ENCODE measurements around the gene OPA3. TPM values are rescaled to one million over a fixed set of nuclear protein-coding genes. Genes with fewer than 3 reads are reported as not detected.

OPA3 gene
- total RNA-seq, 1 donor from 2014 or later = 12.5 TPM

GRCh38 chr19:45505151-45505995 lies 79.2 kb downstream of the OPA3 start:
- DNase-seq (ENCODE audit: low spot score) = no peak

- DNase-seq (ENCODE audit: low spot score) = no peak
Measured at GRCh38 chr19:45503909-45504308, 80.7 kb downstream of the OPA3 start.

GRCh38 chr19:45502111-45502510 lies 82.5 kb downstream of the OPA3 start:
- no peak for DNase-seq (ENCODE audit: low spot score)

GRCh38 chr19:45501730-45502014 lies 82.9 kb downstream of the OPA3 start:
- DNase-seq (ENCODE audit: low spot score) = no peak

GRCh38 chr19:45500918-45501729 lies 83.5 kb downstream of the OPA3 start:
- no peak for DNase-seq (ENCODE audit: low spot score)

GRCh38 chr19:45499196-45500180 lies 85.1 kb downstream of the OPA3 start:
- DNase-seq (ENCODE audit: low spot score) = no peak

- DNase-seq (ENCODE audit: low spot score) = no peak
Measured at GRCh38 chr19:45498411-45499195, 86.0 kb downstream of the OPA3 start, which contains the start of gene PPM1N. PPM1N (plus strand) TSS chr19:45498443; CDS start chr19:45498473, 30 bp downstream.

GRCh38 chr19:45497791-45498190 lies 86.8 kb downstream of the OPA3 start:
- DNase-seq (ENCODE audit: low spot score) = no peak

- no peak for DNase-seq (ENCODE audit: low spot score)
Measured at GRCh38 chr19:45496349-45496953, 88.2 kb downstream of the OPA3 start.

- no peak for DNase-seq (ENCODE audit: low spot score)
Measured at GRCh38 chr19:45495178-45495577, 89.4 kb downstream of the OPA3 start.

- no peak for DNase-seq (ENCODE audit: low spot score)
Measured at GRCh38 chr19:45494261-45494916, 90.2 kb downstream of the OPA3 start.

GRCh38 chr19:45492627-45493470 lies 91.8 kb downstream of the OPA3 start:
- no peak for DNase-seq (ENCODE audit: low spot score)

- DNase-seq (ENCODE audit: low spot score) = no peak
Measured at GRCh38 chr19:45492137-45492626, 92.4 kb downstream of the OPA3 start.

GRCh38 chr19:45489216-45489855 lies 95.3 kb downstream of the OPA3 start:
- no peak for DNase-seq (ENCODE audit: low spot score)

GRCh38 chr19:45488708-45489107 lies 95.9 kb downstream of the OPA3 start:
- DNase-seq (ENCODE audit: low spot score) = no peak

GRCh38 chr19:45485305-45486077 lies 99.1 kb downstream of the OPA3 start:
- peak; percentile 99 for DNase-seq (ENCODE audit: low spot score)

All from mesenteric fat pad (tissue), 1 donor.